Astrocyte of the cerebellum (primary cell): ENCODE data around the gene SLC25A45.

Experiments
- DNase-seq: peaks from one replicate; pipeline ENCODE4 v3.0.0-alpha.2; 2011; ENCODE audit warnings: low read depth
- H3K4me3 ChIP-seq: 2 replicates; pipeline ENCODE4 v1.5.1; 2011; ENCODE audit warnings: mild to moderate bottlenecking, low read depth, low read length, moderate library complexity
- in situ Hi-C: cut with HindIII; loops from 2 replicates; pipeline ENCODE4 v1.10.0; 2017; ENCODE audit warnings: low sequenced_read_pairs
- TF ChIP-seq, protein P1 (sequence below): IDR thresholded peaks from 2 replicates; pipeline ENCODE4 v1.5.1; 2012; ENCODE audit warnings: low read length, low read depth, moderate library complexity, mild to moderate bottlenecking; ENCODE audit errors: missing control alignments

The SLC25A45 gene

DNA sequence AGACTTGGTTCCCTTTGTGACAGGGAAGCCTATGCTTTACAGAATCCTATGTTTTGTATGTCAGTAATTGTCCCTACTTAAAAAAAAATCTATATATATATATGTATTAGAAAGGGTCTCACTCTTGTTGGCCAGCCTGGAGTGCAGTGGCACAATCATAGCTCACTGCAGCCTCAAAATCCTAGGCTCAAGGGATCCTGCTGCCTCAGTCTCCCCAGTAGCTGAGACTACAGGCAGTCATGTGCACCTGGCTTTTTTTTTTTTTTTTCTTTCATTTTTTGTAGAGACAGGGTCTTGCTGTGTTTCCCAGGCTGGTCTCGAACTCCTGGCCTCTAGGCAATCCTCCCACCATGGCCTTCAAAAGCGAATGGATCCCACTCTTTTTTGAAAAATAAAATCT is 38.1 kb upstream of the SLC25A45 start:
- peak overlapping the region; percentile 96 for H3K4me3 ChIP-seq
- in situ Hi-C loops: loop anchor here (5.0 kb wide), 1 partner anchor 77 kb away; the partner anchor contains the start of gene MALAT1
- DNase-seq: no peak

DNA sequence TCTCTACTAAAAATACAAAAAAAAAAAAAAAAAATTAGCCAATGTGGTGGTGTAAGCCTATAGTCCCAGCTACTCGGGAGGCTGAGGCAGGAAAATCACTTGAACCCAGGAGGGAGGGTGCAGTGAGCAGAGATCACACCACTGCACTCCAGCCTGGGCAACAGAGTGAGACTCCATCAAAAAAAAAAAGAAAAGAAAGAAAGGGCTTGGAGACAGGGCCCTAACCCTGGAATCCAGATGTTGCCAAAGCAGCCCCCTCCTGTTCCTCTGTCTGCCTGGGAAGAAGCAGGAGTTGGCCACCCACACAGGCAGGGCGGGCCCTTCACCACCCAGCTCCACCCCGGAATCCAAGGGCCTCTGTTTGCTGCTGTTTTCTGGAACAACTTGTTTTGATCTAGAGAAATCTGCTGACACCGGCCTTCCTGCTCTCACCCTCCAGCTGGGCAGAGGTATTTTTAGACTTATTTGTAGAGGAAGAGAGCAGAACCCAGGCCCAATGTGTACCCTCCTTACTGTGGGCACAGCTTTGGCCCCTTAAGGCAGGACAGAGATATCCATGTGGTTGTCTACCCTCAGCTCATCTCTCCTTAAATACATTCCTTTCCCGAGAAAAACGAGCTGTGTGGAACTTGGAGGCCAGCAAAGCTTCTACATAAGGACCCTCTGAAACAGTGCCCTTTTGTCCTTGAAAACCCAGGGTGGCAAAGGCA is 37.5 kb upstream of the SLC25A45 start:
- DNase-seq: peak; percentile 73
- peak overlapping the region; percentile 6 for H3K4me3 ChIP-seq
- TF ChIP-seq, protein P1, sequence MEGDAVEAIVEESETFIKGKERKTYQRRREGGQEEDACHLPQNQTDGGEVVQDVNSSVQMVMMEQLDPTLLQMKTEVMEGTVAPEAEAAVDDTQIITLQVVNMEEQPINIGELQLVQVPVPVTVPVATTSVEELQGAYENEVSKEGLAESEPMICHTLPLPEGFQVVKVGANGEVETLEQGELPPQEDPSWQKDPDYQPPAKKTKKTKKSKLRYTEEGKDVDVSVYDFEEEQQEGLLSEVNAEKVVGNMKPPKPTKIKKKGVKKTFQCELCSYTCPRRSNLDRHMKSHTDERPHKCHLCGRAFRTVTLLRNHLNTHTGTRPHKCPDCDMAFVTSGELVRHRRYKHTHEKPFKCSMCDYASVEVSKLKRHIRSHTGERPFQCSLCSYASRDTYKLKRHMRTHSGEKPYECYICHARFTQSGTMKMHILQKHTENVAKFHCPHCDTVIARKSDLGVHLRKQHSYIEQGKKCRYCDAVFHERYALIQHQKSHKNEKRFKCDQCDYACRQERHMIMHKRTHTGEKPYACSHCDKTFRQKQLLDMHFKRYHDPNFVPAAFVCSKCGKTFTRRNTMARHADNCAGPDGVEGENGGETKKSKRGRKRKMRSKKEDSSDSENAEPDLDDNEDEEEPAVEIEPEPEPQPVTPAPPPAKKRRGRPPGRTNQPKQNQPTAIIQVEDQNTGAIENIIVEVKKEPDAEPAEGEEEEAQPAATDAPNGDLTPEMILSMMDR: no peak
- in situ Hi-C loops: loop anchor here (5.0 kb wide), 1 partner anchor 77 kb away; the partner anchor contains the start of gene MALAT1

More for the DNA sequence above, 38.1 kb upstream of the SLC25A45 start:
- TF ChIP-seq, protein P1: no peak

DNA sequence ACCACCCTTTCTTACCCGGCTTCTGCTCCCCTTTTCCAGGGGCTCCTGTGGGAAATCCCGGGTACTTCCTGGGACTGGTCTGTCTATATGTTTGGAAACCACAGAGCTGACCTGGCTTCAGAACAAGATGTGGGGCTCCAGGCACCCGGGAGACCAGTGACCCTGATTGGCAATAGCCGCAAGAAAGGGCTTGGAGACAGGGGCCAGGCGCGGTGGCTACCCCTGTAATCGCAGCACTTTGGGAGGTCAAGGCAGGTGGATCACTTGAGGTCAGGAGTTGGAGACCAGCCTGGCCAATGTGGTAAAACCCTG is 37.0 kb upstream of the SLC25A45 start:
- TF ChIP-seq, protein P1: no peak
- no peak for DNase-seq
- peak overlapping the region; percentile 9 for H3K4me3 ChIP-seq
- in situ Hi-C loops: no loop called here

DNA sequence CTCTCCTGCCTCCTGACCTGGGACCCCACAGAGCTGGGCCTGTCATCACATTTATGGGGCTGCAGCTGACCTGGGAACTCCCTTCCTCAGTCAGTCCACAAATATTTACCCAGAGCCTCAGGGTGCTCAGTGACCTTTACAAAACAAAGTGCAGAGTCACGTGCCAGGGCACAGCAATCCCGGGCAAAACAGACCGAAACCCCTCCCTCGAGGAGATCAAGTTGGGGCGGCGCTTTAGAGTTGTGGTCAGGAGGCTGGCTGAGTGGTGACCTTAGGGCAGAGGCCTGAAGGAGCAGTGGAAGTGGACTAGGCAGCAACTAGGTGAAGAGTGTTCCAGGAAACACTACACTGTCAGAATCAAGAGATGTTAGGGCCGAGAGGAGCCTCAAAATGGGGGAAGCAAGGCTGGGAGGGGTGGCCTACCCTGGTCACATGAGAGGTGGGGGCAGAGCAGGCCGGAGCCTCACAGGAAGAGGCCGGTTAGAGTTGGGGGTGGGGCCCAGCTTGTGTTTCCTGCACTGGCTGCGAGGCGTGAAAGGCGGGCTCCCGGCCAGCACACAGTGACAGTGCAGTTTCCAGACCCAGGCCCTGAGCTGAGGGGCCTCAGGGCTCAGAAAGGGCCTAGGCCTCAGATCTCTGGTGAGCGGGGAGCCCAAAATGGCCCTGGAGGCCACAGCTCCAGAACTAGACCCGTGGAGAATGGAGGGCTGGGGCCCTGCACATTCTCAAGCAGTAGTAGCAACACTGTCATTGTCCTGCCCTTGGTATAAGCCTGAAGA is 36.4 kb upstream of the SLC25A45 start:
- peak; percentile 69 for DNase-seq
- TF ChIP-seq, protein P1: no peak
- peak overlapping the region; percentile 17 for H3K4me3 ChIP-seq
- in situ Hi-C loops: no loop called here

DNA sequence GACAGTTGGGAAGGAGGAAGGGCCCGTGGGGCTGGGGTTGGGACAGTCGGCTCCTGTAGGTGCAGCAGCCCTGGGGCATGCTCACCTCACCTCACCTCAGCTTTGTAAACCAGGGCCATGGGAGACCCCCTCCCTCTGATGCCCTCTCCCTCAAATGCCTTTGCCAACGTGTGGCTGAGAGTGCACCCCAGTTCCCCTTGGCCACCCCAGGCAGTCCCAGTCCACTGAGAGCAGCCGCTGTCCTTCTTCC is 35.9 kb upstream of the SLC25A45 start:
- in situ Hi-C loops: no loop called here
- no peak for DNase-seq
- peak overlapping the region; percentile 17 for H3K4me3 ChIP-seq
- TF ChIP-seq, protein P1: no peak

DNA sequence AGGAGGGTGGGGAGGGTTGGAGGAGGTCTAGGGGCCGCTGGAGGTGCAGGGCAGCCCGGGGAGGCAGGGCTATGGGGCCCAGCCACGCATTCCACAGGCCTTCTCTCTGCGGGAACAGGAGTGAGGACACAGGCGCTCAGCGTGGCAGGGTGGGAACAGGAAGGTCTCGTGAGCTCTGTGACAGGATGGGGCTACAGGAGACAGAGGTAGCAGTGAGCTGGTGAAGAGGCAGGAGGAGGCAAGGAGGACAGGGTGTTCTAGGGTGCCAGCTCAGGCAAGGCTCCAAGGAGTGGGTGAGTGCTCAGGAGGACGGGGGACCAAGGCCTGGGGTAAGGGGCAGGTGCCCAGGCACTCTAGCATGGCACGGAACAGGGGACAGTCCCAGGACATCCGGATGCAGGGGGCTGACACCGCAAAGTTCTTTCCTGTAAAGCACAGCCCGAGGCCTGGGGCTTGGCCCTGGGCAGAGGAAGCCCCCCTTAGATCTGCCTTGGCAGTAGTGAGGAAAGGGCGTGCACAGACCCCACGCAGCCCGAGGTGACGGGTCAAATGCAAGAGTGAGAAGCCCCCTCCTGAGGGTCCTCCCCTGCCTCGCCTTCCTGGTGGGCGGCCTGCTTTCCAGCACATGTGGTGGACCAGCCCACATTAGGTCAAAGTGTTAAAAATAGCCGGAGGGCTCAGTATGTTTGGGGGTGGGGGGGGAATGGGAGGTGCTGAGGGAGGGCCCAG is 35.4 kb upstream of the SLC25A45 start:
- DNase-seq: no peak
- in situ Hi-C loops: no loop called here
- TF ChIP-seq, protein P1: no peak
- no peak overlapping the region for H3K4me3 ChIP-seq
